SK-N-SH (cell line): ENCODE measurements around the gene ZNF438. TPM values are rescaled to one million over a fixed set of nuclear protein-coding genes. Genes with fewer than 3 reads are reported as not detected.

Experiments used
- CTCF ChIA-PET: fragments of 300-600, 350-600 bp; formaldehyde crosslinking; extraction: SDS; loops from one replicate; lab custom pipeline; 2021; lab: Yijun Ruan, JAX
- POLR2A ChIA-PET: fragments of 350-600 bp; sonication (Branson Sonifier 250); formaldehyde crosslinking; extraction: SDS; loops from one replicate; lab custom pipeline; 2020; ENCODE audit warnings: antibody characterized with exemption, inconsistent platforms; lab: Yijun Ruan, JAX
- DNase-seq: peaks from one replicate; pipeline ENCODE4 v3.0.0; 2012
- H2AFZ ChIP-seq: fragments of 200-600 bp; sonication (generic); 2 replicates; pipeline ENCODE4 v1.8.1; 2016; ENCODE audit warnings: antibody characterized with exemption, mild to moderate bottlenecking, low read depth
- H3F3A ChIP-seq: fragments of 200-600 bp; sonication (generic); replicated peaks from 2 replicates; pipeline ENCODE3; 2016; ENCODE audit warnings: antibody characterized with exemption, mild to moderate bottlenecking; ENCODE audit not compliant: insufficient read depth
- H3K27ac ChIP-seq, 2 experiments: fragments of 200-500 bp in 1 of 2; fragments of 200-600 bp in 1 of 2; sonication (Bioruptor generic) in 1 of 2; sonication (generic), shearing (Covaris generic) in 1 of 2; 2 replicates each; pipeline versions ENCODE4 v1.5.1 to v1.6.1; 2014 to 2016; ENCODE audit warnings: low read depth in 2 of 2, inconsistent platforms in 1 of 2, low read length in 1 of 2, mild to moderate bottlenecking in 1 of 2, mixed read lengths in 1 of 2
- H3K27me3 ChIP-seq: fragments of 200-600 bp; sonication (generic), shearing (Covaris generic); 2 replicates; pipeline ENCODE4 v1.6.1; 2016; ENCODE audit warnings: mixed run types; ENCODE audit not compliant: insufficient read depth
- H3K36me3 ChIP-seq, 2 experiments: fragments of 200-500 bp in 1 of 2; fragments of 200-600 bp in 1 of 2; sonication (Bioruptor generic) in 1 of 2; sonication (generic) in 1 of 2; replicated peaks in 1 of 2; 2 replicates each; pipeline versions ENCODE3 to v1.5.1; 2014 to 2016; ENCODE audit warnings: low read length in 1 of 2, mild to moderate bottlenecking in 1 of 2; ENCODE audit not compliant: insufficient read depth in 2 of 2, control insufficient read depth in 1 of 2
- H3K4me1 ChIP-seq, 2 experiments: fragments of 200-500 bp in 1 of 2; fragments of 200-600 bp in 1 of 2; sonication (Bioruptor generic) in 1 of 2; sonication (generic), shearing (Covaris generic) in 1 of 2; 2 replicates each; pipeline versions ENCODE4 v1.5.1 to v1.6.1; 2014 to 2016; ENCODE audit warnings: low read depth in 1 of 2, low read length in 1 of 2, mixed run types in 1 of 2; ENCODE audit not compliant: insufficient read depth in 2 of 2, control insufficient read depth in 1 of 2
- H3K4me2 ChIP-seq: fragments of 200-600 bp; sonication (generic), shearing (Covaris generic); 2 replicates; pipeline ENCODE4 v1.6.1; 2017; ENCODE audit warnings: mixed run types
- H3K4me3 ChIP-seq, 2 experiments: fragments of 200-500 bp in 1 of 2; fragments of 200-600 bp in 1 of 2; sonication (Bioruptor generic) in 1 of 2; sonication (generic), shearing (Covaris generic) in 1 of 2; 2 replicates each; pipeline versions ENCODE4 v1.5.1 to v1.8.1; 2014 to 2016; ENCODE audit warnings: low read depth in 2 of 2, inconsistent platforms in 1 of 2, low read length in 1 of 2, mild to moderate bottlenecking in 1 of 2, mixed read lengths in 1 of 2, moderate library complexity in 1 of 2
- H3K79me2 ChIP-seq: fragments of 200-600 bp; sonication (generic); 2 replicates; pipeline ENCODE4 v1.8.1; 2017; ENCODE audit warnings: mild to moderate bottlenecking; ENCODE audit not compliant: insufficient read depth
- H3K9ac ChIP-seq: fragments of 200-600 bp; sonication (generic); 2 replicates; pipeline ENCODE4 v1.6.1; 2017; ENCODE audit warnings: mixed run types
- H3K9me2 ChIP-seq: fragments of 200-600 bp; sonication (generic); 2 replicates; pipeline ENCODE4 v1.6.1; 2017; ENCODE audit warnings: mixed run types
- H3K9me3 ChIP-seq: fragments of 200-600 bp; sonication (generic); 2 replicates; pipeline ENCODE4 v1.6.1; 2017; ENCODE audit warnings: mixed run types, mild to moderate bottlenecking, moderate library complexity
- H4K20me1 ChIP-seq: fragments of 200-600 bp; sonication (generic); 2 replicates; pipeline ENCODE4 v1.6.1; 2017; ENCODE audit warnings: mild to moderate bottlenecking, mixed run types; ENCODE audit not compliant: insufficient read depth
- CHD2 ChIP-seq: fragments of 150-350 bp; IDR thresholded peaks from 2 replicates; pipeline ENCODE4 v1.6.1; 2018; ENCODE audit warnings: low read length; ENCODE audit not compliant: partially characterized antibody
- EP300 ChIP-seq, 2 experiments: IDR thresholded peaks; 2 replicates each; pipeline versions ENCODE4 v1.4.0 to v1.6.1; 2012; ENCODE audit warnings: borderline replicate concordance in 1 of 2, low read depth in 1 of 2, low read length in 1 of 2
- FOXJ3 ChIP-seq: sonication (generic); formaldehyde crosslinking; IDR thresholded peaks from 2 replicates; pipeline ENCODE4 v1.5.1; 2020; ENCODE audit warnings: mild to moderate bottlenecking, missing genetic modification reagents
- FOXM1 ChIP-seq: IDR thresholded peaks from 2 replicates; pipeline ENCODE4 v1.4.0; 2012; ENCODE audit warnings: low read depth, mild to moderate bottlenecking
- GATA2 ChIP-seq: sonication (generic); formaldehyde crosslinking; IDR thresholded peaks from 2 replicates; pipeline ENCODE4 v1.5.0; 2020; ENCODE audit warnings: mild to moderate bottlenecking, missing genetic modification reagents
- IRF3 ChIP-seq: fragments of 150-350 bp; IDR thresholded peaks from 2 replicates; pipeline ENCODE4 v1.6.1; 2016; ENCODE audit warnings: mild to moderate bottlenecking, low read depth, low read length
- MAX ChIP-seq: IDR thresholded peaks from 2 replicates; pipeline ENCODE4 v1.4.0; 2012; ENCODE audit warnings: low read depth
- MXI1 ChIP-seq: IDR thresholded peaks from 2 replicates; pipeline ENCODE4 v1.6.1; 2012; ENCODE audit warnings: mild to moderate bottlenecking, low read depth, low read length, improper control_type of control experiment
- NRF1 ChIP-seq: IDR thresholded peaks from 2 replicates; pipeline ENCODE4 v1.6.1; 2012; ENCODE audit warnings: low read depth, mild to moderate bottlenecking, low read length
- POLR2AphosphoS5 ChIP-seq: IDR thresholded peaks from 2 replicates; pipeline ENCODE4 v1.6.1; 2012; ENCODE audit warnings: low read depth, low read length
- RAD21 ChIP-seq: IDR thresholded peaks from 2 replicates; pipeline ENCODE4 v1.6.1; 2012; ENCODE audit warnings: mild to moderate bottlenecking, low read length
- RCOR1 ChIP-seq: fragments of 150-350 bp; IDR thresholded peaks from 2 replicates; pipeline ENCODE4 v1.6.1; 2017; ENCODE audit warnings: antibody characterized with exemption, low read length
- REST ChIP-seq: IDR thresholded peaks from 2 replicates; pipeline ENCODE4 v1.6.1; 2012; ENCODE audit warnings: mild to moderate bottlenecking, low read depth, low read length, moderate library complexity
- RXRA ChIP-seq: IDR thresholded peaks from 2 replicates; pipeline ENCODE4 v1.4.0; 2012; ENCODE audit warnings: low read depth, mild to moderate bottlenecking, borderline replicate concordance
- SIN3A ChIP-seq: IDR thresholded peaks from 2 replicates; pipeline ENCODE4 v1.6.1; 2012; ENCODE audit warnings: low read depth, mild to moderate bottlenecking, low read length, moderate library complexity, borderline replicate concordance
- USF2 ChIP-seq: fragments of 150-350 bp; IDR thresholded peaks from 2 replicates; pipeline ENCODE4 v1.6.1; 2017; ENCODE audit warnings: antibody characterized with exemption, low read length, low read depth, borderline replicate concordance
- ZBTB33 ChIP-seq: IDR thresholded peaks from 2 replicates; pipeline ENCODE4 v1.4.0; 2012; ENCODE audit warnings: low read depth, borderline replicate concordance
- WGBS: methylation state at CpG from one replicate; pipeline ENCODE4 v1.1.6; 2017; ENCODE audit warnings: low lambda C conversion rate; 5-methylcytosine and 5-hydroxymethylcytosine counted together
- polyA plus RNA-seq, 3 experiments: library from polyadenylated mRNA; depleted of rRNA; stranded (reverse); fragments of >200 nt; gene quantifications; 2 replicates each; pipeline ENCODE4 v1.2.3, GENCODE V29; 2012

Gene ZNF438
- polyA plus RNA-seq, 1 of the 3 experiments (the other 2 are of a cell fraction), result 2.1 TPM

- ChIA-PET POLR2A (no interaction called here), CTCF (no interaction called here)
- no peaks in the 10 kb centered on the region for H4K20me1 ChIP-seq
- no peaks in the 10 kb centered on the region for H3K27me3 ChIP-seq
- DNase-seq, result no peak
- H3K79me2 ChIP-seq, result no peaks in the 10 kb centered on the region
- no peak overlapping the region for H3K27ac ChIP-seq
- TF ChIP-seq MXI1 (no peak), GATA2 (no peak), RCOR1 (no peak), RXRA (no peak), IRF3 (no peak), USF2 (no peak), CHD2 (no peak), POLR2AphosphoS5 (no peak), SIN3A (no peak), ZBTB33 (no peak), MAX (no peak), RAD21 (no peak), REST (no peak), NRF1 (no peak), EP300 (IDR thresholded peaks at IDR 0.05; ENCODE audit: borderline replicate concordance in 1 of 2, low read depth in 1 of 2, low read length in 1 of 2) (no peak), FOXM1 (no peak), FOXJ3 (CRISPR knock-in tag) (no peak)
- WGBS, result 75% methylated on average over 2 of the region's 2 CpGs
- no peak overlapping the region for H3K4me3 ChIP-seq
- H2AFZ ChIP-seq, result no peak overlapping the region
- H3K4me2 ChIP-seq, result no peak overlapping the region
- H3K36me3 ChIP-seq, result peaks cover 0 to 4% of the 10 kb centered on the region in 2 experiments
- H3F3A ChIP-seq, result no peaks in the 10 kb centered on the region
- no peaks in the 10 kb centered on the region for H3K9me3 ChIP-seq
- H3K9me2 ChIP-seq, result no peaks in the 10 kb centered on the region
- no peaks in the 10 kb centered on the region; a peak in 1 of 4 replicates for H3K4me1 ChIP-seq
- no peak overlapping the region for H3K9ac ChIP-seq
Observed at GRCh38 chr10:30903397-30904138, 128.1 kb downstream of the ZNF438 start.
